ENCODE data around the gene NEMF. TPM values are rescaled to one million over a fixed set of nuclear protein-coding genes. Genes with fewer than 3 reads are reported as not detected.

Gene NEMF
- total RNA-seq, 1 donor from 2014 or later, result 30.3 TPM

GRCh38 chr14:49892301-49892635 lies 39.7 kb upstream of the NEMF start:
- H3K36me3 ChIP-seq (ENCODE audit: control insufficient read depth, insufficient read depth, low read length), result peaks cover 3% of the 10 kb centered on the region
- peak overlapping the region; percentile 97 for H3K4me3 ChIP-seq (ENCODE audit: low read depth, low read length)
- no peaks in the 10 kb centered on the region for H3K27me3 ChIP-seq (ENCODE audit: control insufficient read depth, insufficient read depth, low read length)
- DNase-seq (ENCODE audit: low read depth) (peak; percentile 57), FAIRE-seq (no peak)
- TF ChIP-seq, protein P1, sequence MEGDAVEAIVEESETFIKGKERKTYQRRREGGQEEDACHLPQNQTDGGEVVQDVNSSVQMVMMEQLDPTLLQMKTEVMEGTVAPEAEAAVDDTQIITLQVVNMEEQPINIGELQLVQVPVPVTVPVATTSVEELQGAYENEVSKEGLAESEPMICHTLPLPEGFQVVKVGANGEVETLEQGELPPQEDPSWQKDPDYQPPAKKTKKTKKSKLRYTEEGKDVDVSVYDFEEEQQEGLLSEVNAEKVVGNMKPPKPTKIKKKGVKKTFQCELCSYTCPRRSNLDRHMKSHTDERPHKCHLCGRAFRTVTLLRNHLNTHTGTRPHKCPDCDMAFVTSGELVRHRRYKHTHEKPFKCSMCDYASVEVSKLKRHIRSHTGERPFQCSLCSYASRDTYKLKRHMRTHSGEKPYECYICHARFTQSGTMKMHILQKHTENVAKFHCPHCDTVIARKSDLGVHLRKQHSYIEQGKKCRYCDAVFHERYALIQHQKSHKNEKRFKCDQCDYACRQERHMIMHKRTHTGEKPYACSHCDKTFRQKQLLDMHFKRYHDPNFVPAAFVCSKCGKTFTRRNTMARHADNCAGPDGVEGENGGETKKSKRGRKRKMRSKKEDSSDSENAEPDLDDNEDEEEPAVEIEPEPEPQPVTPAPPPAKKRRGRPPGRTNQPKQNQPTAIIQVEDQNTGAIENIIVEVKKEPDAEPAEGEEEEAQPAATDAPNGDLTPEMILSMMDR (IDR thresholded peaks at IDR 0.05; ENCODE audit: insufficient read depth, low read length, severe bottlenecking), result no peak

DNA sequence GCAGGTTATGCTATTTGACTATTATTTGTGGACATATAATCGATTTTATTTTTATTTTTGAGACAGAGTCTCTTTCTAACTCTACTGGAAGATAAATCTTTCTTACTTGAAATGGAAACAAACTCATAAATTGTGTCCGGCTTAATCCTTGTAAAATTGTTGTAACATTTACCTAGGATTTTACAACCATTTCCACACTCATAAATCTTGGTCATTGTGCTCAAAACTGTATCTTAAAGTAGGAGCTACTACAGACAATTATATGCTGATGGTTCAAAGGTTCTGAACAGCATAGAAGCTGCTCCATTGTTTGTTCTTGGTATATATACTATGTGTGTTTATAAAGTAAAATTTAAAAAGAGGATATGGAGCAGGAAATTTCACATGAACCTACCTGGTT lies 35.7 kb upstream of the NEMF start:
- Histone ChIP-seq H3K4me3 (ENCODE audit: low read depth, low read length) (no peak overlapping the region), H3K27me3 (ENCODE audit: control insufficient read depth, insufficient read depth, low read length) (no peaks in the 10 kb centered on the region), H3K36me3 (ENCODE audit: control insufficient read depth, insufficient read depth, low read length) (no peaks in the 10 kb centered on the region)
- FAIRE-seq (no peak), DNase-seq (ENCODE audit: low read depth) (no peak)
- TF ChIP-seq, protein P1 (IDR thresholded peaks at IDR 0.05; ENCODE audit: insufficient read depth, low read length, severe bottlenecking), result no peak

GRCh38 chr14:49886523-49886922 lies 33.9 kb upstream of the NEMF start:
- TF ChIP-seq, protein P1 (IDR thresholded peaks at IDR 0.05; ENCODE audit: insufficient read depth, low read length, severe bottlenecking), result no peak
- Histone ChIP-seq H3K4me3 (ENCODE audit: low read depth, low read length) (no peak overlapping the region), H3K36me3 (ENCODE audit: control insufficient read depth, insufficient read depth, low read length) (no peaks in the 10 kb centered on the region), H3K27me3 (ENCODE audit: control insufficient read depth, insufficient read depth, low read length) (no peaks in the 10 kb centered on the region)
- no peak for DNase-seq (ENCODE audit: low read depth)
- no peak for FAIRE-seq

DNA sequence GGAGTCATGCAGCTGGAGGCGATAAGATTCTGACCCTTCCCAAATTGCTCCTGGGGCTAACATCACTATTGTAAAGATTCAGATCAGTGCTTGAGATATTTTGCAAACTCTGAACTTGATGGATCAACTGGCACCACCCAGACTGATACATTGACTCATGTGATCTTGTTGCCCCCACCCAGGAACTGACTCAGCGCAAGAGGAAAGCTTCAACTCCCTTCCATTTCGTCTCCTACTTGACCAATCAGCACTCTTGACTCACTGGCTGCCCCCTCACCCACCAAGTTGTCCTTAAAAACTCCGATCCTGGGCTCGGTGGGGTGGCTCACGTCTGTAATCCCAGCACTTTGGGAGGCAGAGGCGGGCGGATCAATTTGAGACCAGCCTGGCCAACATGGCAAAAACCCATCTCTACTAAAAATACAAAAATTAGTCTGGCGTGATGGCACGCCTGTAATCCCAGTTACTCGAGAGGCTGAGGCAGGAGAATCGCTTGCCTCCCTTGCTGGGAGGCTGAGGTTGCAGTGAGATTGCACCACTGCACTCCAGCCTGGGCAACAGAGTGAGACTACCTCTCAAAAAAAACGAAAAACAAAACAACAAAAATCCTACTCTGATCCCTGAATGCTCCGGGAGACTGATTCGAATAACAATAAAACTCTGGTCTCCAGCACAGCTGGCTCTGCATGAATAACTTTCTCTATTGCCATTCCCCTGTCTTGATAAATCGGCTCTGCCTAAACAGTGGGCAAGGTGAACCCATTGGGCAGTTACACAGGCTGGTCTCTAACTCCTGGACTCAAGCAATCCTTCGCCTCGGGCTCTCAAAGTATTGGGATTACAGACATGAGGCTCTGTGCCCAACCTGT lies 30.5 kb upstream of the NEMF start:
- FAIRE-seq (no peak), DNase-seq (ENCODE audit: low read depth) (peak; percentile 74)
- H3K36me3 ChIP-seq (ENCODE audit: control insufficient read depth, insufficient read depth, low read length), result no peaks in the 10 kb centered on the region

GRCh38 chr14:49881350-49882001 lies 28.9 kb upstream of the NEMF start:
- TF ChIP-seq, protein P1 (IDR thresholded peaks at IDR 0.05; ENCODE audit: insufficient read depth, low read length, severe bottlenecking), result no peak
- FAIRE-seq (no peak), DNase-seq (ENCODE audit: low read depth) (no peak)
- H3K4me3 ChIP-seq (ENCODE audit: low read depth, low read length), result no peak overlapping the region
- H3K36me3 ChIP-seq (ENCODE audit: control insufficient read depth, insufficient read depth, low read length), result no peaks in the 10 kb centered on the region
- H3K27me3 ChIP-seq (ENCODE audit: control insufficient read depth, insufficient read depth, low read length), result no peaks in the 10 kb centered on the region

More for the DNA sequence above, 30.5 kb upstream of the NEMF start:
- TF ChIP-seq, protein P1 (IDR thresholded peaks at IDR 0.05; ENCODE audit: insufficient read depth, low read length, severe bottlenecking), result no peak
- Histone ChIP-seq H3K27me3 (ENCODE audit: control insufficient read depth, insufficient read depth, low read length) (no peaks in the 10 kb centered on the region), H3K4me3 (ENCODE audit: low read depth, low read length) (no peak overlapping the region)

Measured in bronchial epithelial cell (primary cell).